Nephron progenitor cell (in vitro differentiated cells): ENCODE data around the gene EBF3.

Source experiments
- DNase-seq: peaks from one replicate; pipeline ENCODE4 v3.0.0; 2021
- H3K27ac Mint-ChIP-seq: 2 replicates; pipeline ENCODE4 v1.8.0; 2021; ENCODE audit warnings: mild to moderate bottlenecking, moderate library complexity, mixed read lengths
- H3K27me3 Mint-ChIP-seq: 2 replicates; pipeline ENCODE4 v1.8.0; 2021; ENCODE audit warnings: mild to moderate bottlenecking, low read depth, mixed read lengths; ENCODE audit not compliant: poor library complexity
- H3K36me3 Mint-ChIP-seq: 2 replicates; pipeline ENCODE4 v1.8.0; 2021; ENCODE audit warnings: low read depth, mixed read lengths
- H3K4me1 Mint-ChIP-seq: 2 replicates; pipeline ENCODE4 v1.8.0; 2021; ENCODE audit warnings: mixed read lengths
- H3K4me3 Mint-ChIP-seq: 2 replicates; pipeline ENCODE4 v1.8.0; 2021; ENCODE audit warnings: mild to moderate bottlenecking, moderate library complexity, mixed read lengths
- H3K9me3 Mint-ChIP-seq: 2 replicates; pipeline ENCODE4 v1.8.0; 2021; ENCODE audit warnings: mild to moderate bottlenecking, moderate library complexity, mixed read lengths
- CTCF ChIP-seq: fragments of 200-600 bp; sonication (generic); IDR thresholded peaks from 2 replicates; pipeline ENCODE4 v1.5.0; 2021; ENCODE audit warnings: antibody characterized with exemption

The EBF3 gene

GRCh38 chr10:129815898-129816655 lies 148.0 kb downstream of the EBF3 start:
- Mint-ChIP-seq H3K27me3 (peaks cover 5% of the 10 kb centered on the region), H3K9me3 (peaks cover 33% of the 10 kb centered on the region), H3K27ac (no peak overlapping the region), H3K4me1 (peaks cover 21% of the 10 kb centered on the region), H3K4me3 (no peak overlapping the region), H3K36me3 (peaks cover 13% of the 10 kb centered on the region)
- DNase-seq: no peak
- no peak for TF ChIP-seq CTCF

GRCh38 chr10:129814681-129815646 lies 149.1 kb downstream of the EBF3 start:
- TF ChIP-seq CTCF: no peak
- Mint-ChIP-seq H3K27ac (no peak overlapping the region), H3K4me1 (peaks cover 26% of the 10 kb centered on the region)

GRCh38 chr10:129812398-129812797 lies 151.7 kb downstream of the EBF3 start:
- no peak overlapping the region for H3K27ac Mint-ChIP-seq
- H3K9me3 Mint-ChIP-seq: peaks cover 11% of the 10 kb centered on the region
- no peak for DNase-seq
- no peak for TF ChIP-seq CTCF
- H3K36me3 Mint-ChIP-seq: no peaks in the 10 kb centered on the region
- H3K4me3 Mint-ChIP-seq: no peak overlapping the region
- peaks cover 36% of the 10 kb centered on the region for H3K4me1 Mint-ChIP-seq
- peaks cover 8% of the 10 kb centered on the region for H3K27me3 Mint-ChIP-seq

More at GRCh38 chr10:129814681-129815646, 149.1 kb downstream of the EBF3 start:
- Mint-ChIP-seq H3K36me3 (peaks cover 13% of the 10 kb centered on the region), H3K27me3 (peaks cover 5% of the 10 kb centered on the region), H3K9me3 (peaks cover 30% of the 10 kb centered on the region), H3K4me3 (no peak overlapping the region)
- no peak for DNase-seq

GRCh38 chr10:129811208-129811607 lies 152.9 kb downstream of the EBF3 start:
- H3K27me3 Mint-ChIP-seq: peaks cover 17% of the 10 kb centered on the region
- peaks cover 6% of the 10 kb centered on the region for H3K36me3 Mint-ChIP-seq
- H3K9me3 Mint-ChIP-seq: peaks cover 19% of the 10 kb centered on the region
- no peak for DNase-seq
- H3K4me1 Mint-ChIP-seq: peaks cover 36% of the 10 kb centered on the region
- TF ChIP-seq CTCF: no peak
- no peak overlapping the region for H3K4me3 Mint-ChIP-seq
- no peak overlapping the region for H3K27ac Mint-ChIP-seq

- Mint-ChIP-seq H3K27me3 (peaks cover 17% of the 10 kb centered on the region), H3K27ac (no peak overlapping the region), H3K36me3 (peaks cover 6% of the 10 kb centered on the region), H3K9me3 (peaks cover 28% of the 10 kb centered on the region), H3K4me3 (no peak overlapping the region), H3K4me1 (peaks cover 31% of the 10 kb centered on the region)
- no peak for DNase-seq
- TF ChIP-seq CTCF: no peak
Measured at GRCh38 chr10:129809841-129810240, 154.2 kb downstream of the EBF3 start.
